GM19239 (cell line): ENCODE measurements around the gene SNX25.
A peak's percentile ranks its signal among the peaks of the same experiment; 100 is the strongest.

Experiments used
- DNase-seq: peaks from one replicate; pipeline ENCODE4 v3.0.0; 2011; ENCODE audit warnings: low spot score; ENCODE audit not compliant: insufficient read length
- FAIRE-seq: peaks from 2 replicates; lab custom pipeline; 2011; peaks lifted over from hg19 to GRCh38; lab: Jason Lieb, UNC

The SNX25 gene

DNA sequence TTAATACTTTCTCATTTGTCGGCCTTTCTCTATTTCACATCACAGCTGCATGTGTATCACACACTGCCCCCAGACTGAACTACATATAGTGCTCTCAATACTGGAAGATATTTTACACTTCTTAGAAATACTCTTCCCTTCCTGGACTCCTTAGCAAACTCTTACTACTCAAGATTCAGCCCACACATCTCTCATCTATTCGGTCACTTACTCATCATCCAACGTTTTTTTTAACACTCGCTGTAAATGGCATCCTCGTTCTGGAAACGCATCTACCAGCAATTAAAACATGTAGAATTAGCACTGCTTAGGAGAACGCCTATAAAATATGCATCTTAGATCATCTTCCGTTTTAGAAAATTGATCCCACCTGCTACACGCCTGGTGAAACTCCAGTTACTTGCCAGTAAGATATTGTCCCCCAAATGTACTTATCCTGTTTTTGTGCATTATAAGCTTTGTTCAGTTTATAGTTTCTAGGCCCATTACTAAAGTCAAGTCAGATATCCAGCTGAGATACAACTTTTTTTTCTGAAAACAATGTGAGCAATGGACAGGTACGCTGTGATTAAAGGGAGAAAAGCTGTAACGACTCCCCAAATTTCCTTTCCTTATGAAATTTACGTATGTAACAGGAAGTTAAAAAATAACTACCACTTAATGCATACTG, 185.3 kb downstream of the SNX25 start:
- FAIRE-seq = peak; percentile 23
- DNase-seq = no peak

DNA sequence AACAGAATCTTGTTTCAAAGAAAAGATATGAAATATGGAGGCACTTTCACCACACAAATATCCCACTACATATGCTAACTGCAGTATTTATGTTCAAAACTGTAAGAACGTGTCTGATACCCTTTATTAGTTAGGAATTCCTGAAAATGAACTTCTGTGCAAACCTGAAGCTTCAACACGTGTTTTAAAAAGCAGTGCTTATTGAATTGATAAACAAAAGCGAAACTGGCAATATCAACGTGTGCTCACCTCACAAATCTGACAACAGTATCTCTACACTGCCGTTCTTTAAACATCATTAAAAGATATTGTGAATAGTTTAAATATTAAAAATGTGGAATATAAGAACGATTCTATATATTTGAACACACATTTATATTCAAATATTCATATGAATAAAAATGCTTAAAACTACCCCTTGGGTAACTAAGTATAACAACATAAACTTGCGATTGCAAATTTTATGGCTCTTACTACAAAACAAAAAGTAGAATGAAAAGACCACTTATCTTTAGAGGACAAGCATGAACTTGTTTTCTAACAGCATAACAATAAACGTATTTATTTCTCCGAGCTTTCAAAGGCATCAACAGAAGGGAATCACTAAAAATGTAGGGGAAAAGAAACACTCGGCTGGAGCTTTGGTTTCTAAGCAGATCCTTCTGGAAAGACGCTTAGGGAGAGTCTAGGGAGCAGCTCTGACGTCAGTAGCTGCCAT, 186.0 kb downstream of the SNX25 start, which contains the start of gene LRP2BP:
Gene LRP2BP, minus strand, starts transcription at position 687 of the 718 bp plus-strand sequence. CDS start 17,738 bp downstream, outside the sequence.
- FAIRE-seq (peak; percentile 83), DNase-seq (no peak)

DNA sequence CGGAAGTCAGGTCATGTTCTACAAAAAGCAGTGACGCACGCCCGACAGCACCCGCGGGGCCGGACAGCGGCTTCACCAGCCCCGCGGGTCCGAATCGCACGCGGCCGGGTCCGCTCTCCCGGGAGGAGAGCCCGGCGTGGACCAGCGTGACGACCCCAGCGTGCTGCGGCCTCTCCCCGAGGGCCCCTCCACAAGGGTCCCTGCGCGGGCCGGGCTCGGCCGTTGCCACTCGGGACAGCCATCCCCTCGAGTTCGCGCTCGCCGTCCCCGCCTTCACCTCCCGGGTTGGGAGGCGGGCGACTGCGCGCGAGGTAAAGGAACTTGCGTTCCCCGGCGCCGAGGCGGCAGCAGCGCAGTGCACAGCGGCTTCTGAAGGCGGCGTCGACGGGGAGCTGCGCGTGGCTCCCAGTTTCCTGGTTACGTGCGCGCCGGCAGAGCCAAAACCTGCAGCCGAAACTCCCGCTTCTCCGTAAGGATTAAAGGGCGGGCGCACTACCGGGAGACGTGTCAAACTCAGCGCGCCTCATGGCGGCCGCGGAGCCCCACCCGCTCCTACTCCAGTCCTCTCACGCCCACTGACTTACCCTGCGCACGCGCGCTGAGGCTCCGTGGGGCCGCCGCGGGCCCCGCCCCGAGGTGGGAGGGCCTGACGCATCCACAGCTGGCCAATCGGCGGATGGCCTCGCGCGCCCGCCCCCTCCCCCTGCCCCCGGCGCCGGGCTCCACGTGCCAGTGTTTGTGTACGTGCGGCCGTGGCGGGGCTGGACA, 186.7 kb downstream of the SNX25 start:
- DNase-seq (peak; percentile 81), FAIRE-seq (peak; percentile 92)

DNA sequence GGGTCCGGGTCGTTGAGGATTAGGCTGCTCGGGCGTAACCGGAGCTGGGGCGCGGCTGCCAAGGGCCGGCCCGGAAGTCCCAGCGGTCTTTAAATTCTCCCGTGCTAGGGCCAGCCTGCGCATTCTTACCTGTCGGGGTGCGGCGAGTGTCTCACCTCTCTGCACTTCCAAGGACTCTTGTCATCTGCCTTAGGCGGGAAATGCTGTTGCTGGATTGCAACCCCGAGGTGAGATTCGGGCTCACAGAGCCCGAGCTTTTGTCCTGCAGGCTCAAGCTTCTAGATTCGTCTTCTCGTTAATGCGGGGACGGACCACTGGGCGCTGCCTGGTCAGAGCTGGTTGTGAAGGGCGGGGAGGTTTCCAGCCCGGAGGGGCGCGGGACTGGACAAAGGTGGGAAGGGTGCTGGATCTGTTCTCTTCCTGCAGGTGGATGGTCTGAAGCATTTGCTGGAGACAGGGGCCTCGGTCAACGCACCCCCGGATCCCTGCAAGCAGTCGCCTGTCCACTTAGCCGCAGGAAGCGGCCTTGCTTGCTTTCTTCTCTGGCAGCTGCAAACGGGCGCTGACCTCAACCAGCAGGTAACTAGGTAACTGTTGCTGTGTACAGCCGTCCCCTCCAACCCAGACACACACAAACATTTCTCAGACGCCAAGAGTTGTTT, 187.5 kb downstream of the SNX25 start, which contains the start of gene ANKRD37:
Gene ANKRD37, plus strand, starts transcription at position 118 of the 662 bp plus-strand sequence. Its CDS starts 83 bp downstream, at position 201.
- no peak for FAIRE-seq
- no peak for DNase-seq

DNA sequence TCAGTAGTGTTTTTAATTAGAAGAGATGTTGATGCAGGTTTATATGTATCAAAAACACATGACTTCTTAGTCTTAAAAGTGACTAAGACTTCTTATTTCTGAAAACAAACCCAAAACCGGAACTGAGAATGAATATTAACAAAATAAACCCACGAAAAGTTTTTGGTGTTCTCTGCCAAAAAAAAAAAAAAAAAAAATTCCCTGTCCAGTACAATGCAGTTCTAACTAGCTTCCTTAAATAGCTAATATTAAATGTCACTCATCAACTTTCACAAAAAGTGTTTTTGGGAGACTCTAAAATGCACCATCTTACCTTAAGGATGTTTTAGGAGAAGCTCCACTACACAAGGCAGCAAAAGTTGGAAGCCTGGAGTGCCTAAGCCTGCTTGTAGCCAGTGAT, 189.2 kb downstream of the SNX25 start:
- DNase-seq (no peak), FAIRE-seq (peak; percentile 79)

DNA sequence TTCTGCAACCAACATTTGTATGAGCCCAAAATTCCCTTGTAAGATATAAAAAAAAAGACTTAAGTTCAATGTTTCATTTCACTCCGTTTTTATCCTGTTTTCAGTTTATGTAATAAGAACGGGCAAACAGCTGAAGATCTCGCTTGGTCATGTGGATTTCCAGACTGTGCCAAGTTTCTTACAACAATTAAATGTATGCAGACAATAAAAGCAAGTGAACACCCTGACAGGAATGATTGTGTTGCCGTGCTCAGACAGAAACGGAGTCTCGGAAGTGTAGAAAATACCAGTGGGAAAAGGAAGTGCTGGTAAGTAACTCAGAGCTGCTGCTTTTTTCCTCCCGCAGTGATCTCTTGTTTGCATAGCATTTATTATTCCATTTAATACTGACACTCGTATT, 190.1 kb downstream of the SNX25 start:
- DNase-seq (no peak), FAIRE-seq (no peak)

DNA sequence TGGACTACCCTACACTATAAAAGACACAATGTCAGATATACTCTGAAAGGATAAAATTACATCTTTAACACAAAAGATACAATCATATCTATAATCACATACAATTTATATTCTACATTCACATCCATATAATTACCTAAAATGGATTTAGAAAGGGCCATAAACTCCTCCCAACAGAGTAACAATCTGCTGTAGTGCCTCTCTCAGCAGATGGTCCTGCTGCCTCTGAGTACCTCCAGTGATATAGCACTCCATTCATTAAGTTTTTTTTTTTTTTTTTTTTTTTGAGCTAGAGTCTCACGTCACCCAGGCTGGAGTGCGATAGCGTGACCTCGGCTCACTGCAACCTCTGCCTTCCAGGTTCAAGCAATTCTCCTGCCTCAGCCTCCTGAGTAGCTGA, 194.6 kb downstream of the SNX25 start:
- DNase-seq (no peak), FAIRE-seq (no peak)

DNA sequence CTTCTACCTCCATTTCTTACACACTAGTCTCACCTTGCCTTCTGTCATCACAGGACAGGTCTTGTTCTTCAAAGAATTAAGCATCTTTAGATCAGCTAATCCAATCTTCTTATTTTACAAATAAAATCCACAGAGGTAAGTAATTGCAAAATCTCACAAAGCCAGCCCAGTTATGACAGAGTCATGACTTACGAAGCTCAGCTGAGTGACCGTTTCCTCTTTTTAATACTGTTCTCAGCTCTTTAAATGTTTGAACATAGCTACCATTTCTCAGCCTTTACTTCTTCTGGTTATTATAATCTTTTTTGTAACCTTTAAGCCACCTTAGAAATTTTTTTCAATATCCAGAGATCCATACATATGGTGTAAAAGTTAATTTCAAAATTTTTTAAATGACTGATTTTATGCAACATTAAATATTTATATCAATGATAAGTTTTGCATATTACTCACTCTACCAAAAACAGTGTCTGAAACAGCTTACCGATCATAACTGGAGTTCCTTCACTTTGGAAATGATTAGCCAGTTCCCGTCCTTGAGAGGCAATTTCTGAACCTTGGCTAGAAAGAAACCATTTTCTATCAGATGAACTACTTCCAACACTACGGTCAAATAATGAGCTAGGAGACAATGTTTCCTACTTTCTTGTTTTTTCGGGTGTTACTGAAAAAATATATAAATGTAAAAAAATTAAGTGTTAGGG, 196.1 kb downstream of the SNX25 start:
- DNase-seq (no peak), FAIRE-seq (peak; percentile 93)

DNA sequence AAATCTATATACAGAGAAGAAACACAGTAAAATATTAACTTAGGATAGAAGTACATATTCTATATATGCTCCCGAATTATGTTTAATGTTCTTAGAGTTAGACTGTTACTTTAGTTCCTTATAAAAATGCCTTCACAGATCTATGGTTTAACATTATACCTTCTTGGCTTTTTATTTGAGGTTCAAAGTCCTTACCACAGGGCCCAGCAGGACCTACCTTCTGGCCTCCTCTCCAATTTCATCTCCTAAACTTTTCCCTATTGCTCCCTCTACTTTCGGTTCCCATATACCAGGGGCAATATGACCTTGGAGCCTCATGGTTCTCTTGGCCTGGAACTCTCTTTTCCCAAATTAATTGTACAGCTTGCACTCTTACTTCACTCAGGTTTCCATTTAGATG, 199.0 kb downstream of the SNX25 start:
- no peak for DNase-seq
- FAIRE-seq = no peak

DNA sequence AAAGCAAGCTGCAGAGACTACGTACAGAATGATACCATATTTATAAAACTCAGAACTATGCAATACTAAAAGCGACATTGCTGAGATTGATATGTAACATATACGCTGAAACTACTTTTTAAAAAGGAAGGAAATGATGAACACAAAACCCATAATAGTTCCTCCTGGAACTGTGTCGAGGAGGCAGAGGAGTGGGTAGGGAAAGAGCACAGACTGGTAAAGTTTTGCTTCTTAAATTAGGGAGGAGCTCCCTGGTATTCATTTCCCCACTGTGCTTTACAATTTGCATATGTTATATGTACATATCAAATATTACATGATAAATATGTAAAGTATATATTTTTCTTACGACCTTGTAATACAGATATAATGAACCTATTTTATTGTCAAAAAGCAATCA, 202.5 kb downstream of the SNX25 start:
- FAIRE-seq (no peak), DNase-seq (no peak)

DNA sequence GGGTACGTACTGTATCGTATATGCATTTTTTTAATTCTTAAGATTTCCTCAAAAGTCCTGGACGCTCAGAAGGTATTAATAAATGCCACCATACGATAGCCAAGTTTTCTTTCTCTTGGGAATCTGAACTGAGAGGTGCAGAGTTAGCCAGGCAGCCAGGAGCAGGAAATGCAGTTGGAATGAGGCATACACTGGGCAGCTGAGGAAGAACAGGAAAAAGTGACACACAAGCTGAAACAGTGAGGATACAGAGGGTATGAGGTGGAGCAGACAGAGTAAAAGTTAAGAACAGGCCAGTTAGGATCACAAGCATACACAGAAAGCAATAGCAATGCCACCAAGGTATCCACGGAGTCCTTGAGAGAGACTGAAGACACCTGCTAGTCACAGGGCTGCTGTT, 203.0 kb downstream of the SNX25 start:
- DNase-seq = no peak
- FAIRE-seq = no peak
